Measurements from ENCODE around the gene SPRED1.

DNA sequence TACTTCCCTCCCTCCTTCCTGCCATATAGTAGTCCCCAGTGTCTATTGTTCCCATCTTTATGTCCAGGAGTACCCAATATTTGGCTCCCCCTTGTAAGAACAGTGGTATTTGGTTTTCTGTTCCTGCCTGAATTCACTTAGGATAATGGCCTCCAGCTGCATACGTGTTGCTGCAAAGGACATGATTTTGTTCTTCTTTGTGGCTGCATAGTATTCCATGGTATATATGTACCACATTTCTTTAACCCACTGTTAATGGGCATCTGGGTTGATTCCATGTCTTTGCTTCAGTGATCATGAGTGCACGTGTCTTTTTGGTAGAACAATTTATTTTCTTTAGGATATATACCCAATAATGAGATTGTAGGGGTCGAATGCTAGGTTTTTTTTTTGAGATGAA is 19.3 kb downstream of the SPRED1 start:
- TF ChIP-seq MAX (IDR thresholded peaks at IDR 0.05) = no peak
- no peak for TF ChIP-seq RAD21 (conservative IDR thresholded peaks at IDR 0.05 in 1 of 2, IDR thresholded peaks at IDR 0.05 in 1 of 2)
- TF ChIP-seq, protein P1, sequence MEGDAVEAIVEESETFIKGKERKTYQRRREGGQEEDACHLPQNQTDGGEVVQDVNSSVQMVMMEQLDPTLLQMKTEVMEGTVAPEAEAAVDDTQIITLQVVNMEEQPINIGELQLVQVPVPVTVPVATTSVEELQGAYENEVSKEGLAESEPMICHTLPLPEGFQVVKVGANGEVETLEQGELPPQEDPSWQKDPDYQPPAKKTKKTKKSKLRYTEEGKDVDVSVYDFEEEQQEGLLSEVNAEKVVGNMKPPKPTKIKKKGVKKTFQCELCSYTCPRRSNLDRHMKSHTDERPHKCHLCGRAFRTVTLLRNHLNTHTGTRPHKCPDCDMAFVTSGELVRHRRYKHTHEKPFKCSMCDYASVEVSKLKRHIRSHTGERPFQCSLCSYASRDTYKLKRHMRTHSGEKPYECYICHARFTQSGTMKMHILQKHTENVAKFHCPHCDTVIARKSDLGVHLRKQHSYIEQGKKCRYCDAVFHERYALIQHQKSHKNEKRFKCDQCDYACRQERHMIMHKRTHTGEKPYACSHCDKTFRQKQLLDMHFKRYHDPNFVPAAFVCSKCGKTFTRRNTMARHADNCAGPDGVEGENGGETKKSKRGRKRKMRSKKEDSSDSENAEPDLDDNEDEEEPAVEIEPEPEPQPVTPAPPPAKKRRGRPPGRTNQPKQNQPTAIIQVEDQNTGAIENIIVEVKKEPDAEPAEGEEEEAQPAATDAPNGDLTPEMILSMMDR (IDR thresholded peaks at IDR 0.05) = no peak
- TF ChIP-seq NR3C1 (IDR thresholded peaks at IDR 0.05) = no peak
- no peak for TF ChIP-seq EP300 (IDR thresholded peaks at IDR 0.05)
- TF ChIP-seq BHLHE40 (IDR thresholded peaks at IDR 0.05; ENCODE audit: low read depth, low read length) = no peak

All from A549 (cell line).